ENCODE measurements around the gene FDXR. TPM values are rescaled to one million over a fixed set of nuclear protein-coding genes. Genes with fewer than 3 reads are reported as not detected.
"Not testable (repeated sequence)": the region's sequence is repeated elsewhere in the genome, so short reads cannot be mapped to it uniquely, and the experiment has no call there.

FDXR gene
- total and polyA plus RNA-seq, 2 donors (not counting 3 experiments of a cell fraction or from before 2014, with no cell fraction given): 19.7 to 33.4 TPM

GRCh38 chr17:74909097-74909496, 36.3 kb upstream of the FDXR start:
- H3K4me2 ChIP-seq (ENCODE audit: insufficient read depth, low read length); H3K79me2 ChIP-seq (ENCODE audit: control insufficient read depth, insufficient read depth, low read length); BruUV-seq (replicated peaks); H3K9ac ChIP-seq (replicated peaks; ENCODE audit: extremely low read depth, insufficient read depth, low read length); H3K27ac ChIP-seq (ENCODE audit: insufficient read depth, low read depth, low read length); H2AFZ ChIP-seq (ENCODE audit: low read depth, low read length); DNase-seq (ENCODE audit: low read depth, low spot score); H3K4me1 ChIP-seq (ENCODE audit: control insufficient read depth, extremely low read depth, insufficient read depth, low read length); intact Hi-C loops (cut with micrococcal nuclease); POLR2A ChIA-PET; H3K9me1 ChIP-seq (replicated peaks; ENCODE audit: control insufficient read depth, extremely low read depth, insufficient read depth, low read length); H3K36me3 ChIP-seq (ENCODE audit: control insufficient read depth in 2 of 2, extremely low read depth in 1 of 2, insufficient read depth in 2 of 2, low read length in 2 of 2); H4K20me1 ChIP-seq (replicated peaks; ENCODE audit: control insufficient read depth, extremely low read depth, insufficient read depth, low read length); dilution Hi-C loops (cut with MboI; ENCODE audit: extremely low pct_ligation_motif_present, low sequenced_read_pairs); H3K4me3 ChIP-seq (replicated peaks in 1 of 3; ENCODE audit: insufficient read depth in 1 of 3, low read depth in 1 of 3, low read length in 3 of 3); FAIRE-seq; H3K27me3 ChIP-seq (ENCODE audit: control insufficient read depth in 2 of 2, insufficient read depth in 2 of 2, low read length in 2 of 2); CTCF ChIA-PET; H3K9me3 ChIP-seq (replicated peaks; ENCODE audit: control insufficient read depth, insufficient read depth, low read length): not testable (repeated sequence)

GRCh38 chr17:74907012-74907411, 34.2 kb upstream of the FDXR start:
- BruUV-seq (replicated peaks): no TSS peak
- H3K27me3 ChIP-seq (ENCODE audit: control insufficient read depth in 2 of 2, insufficient read depth in 2 of 2, low read length in 2 of 2): peaks cover 2 to 3% of the 10 kb centered on the region in 2 experiments
- no peak overlapping the region for H3K9ac ChIP-seq (replicated peaks; ENCODE audit: extremely low read depth, insufficient read depth, low read length)
- H4K20me1 ChIP-seq (replicated peaks; ENCODE audit: control insufficient read depth, extremely low read depth, insufficient read depth, low read length): no peaks in the 10 kb centered on the region
- H3K4me1 ChIP-seq (ENCODE audit: control insufficient read depth, extremely low read depth, insufficient read depth, low read length): no peaks in the 10 kb centered on the region
- H3K79me2 ChIP-seq (ENCODE audit: control insufficient read depth, insufficient read depth, low read length): no peaks in the 10 kb centered on the region
- H3K9me3 ChIP-seq (replicated peaks; ENCODE audit: control insufficient read depth, insufficient read depth, low read length): no peaks in the 10 kb centered on the region
- no peak for TF ChIP-seq MAX (IDR thresholded peaks at IDR 0.05; ENCODE audit: insufficient read depth, insufficient read length)
- intact Hi-C loops (cut with micrococcal nuclease) (no loop called here), dilution Hi-C loops (cut with MboI; ENCODE audit: extremely low pct_ligation_motif_present, low sequenced_read_pairs) (no loop called here)
- POLR2A ChIA-PET: no interaction called here
- DNase-seq (ENCODE audit: low read depth, low spot score) (no peak), FAIRE-seq (no peak)
- CTCF ChIA-PET: interaction anchor here (1.3 kb wide), 1 partner anchor 12 kb away, joined by 4 read pairs; no protein-coding TSS in a partner anchor
- no peak overlapping the region for H3K4me2 ChIP-seq (ENCODE audit: insufficient read depth, low read length)
- no peak overlapping the region for H3K27ac ChIP-seq (ENCODE audit: insufficient read depth, low read depth, low read length)
- H3K36me3 ChIP-seq (ENCODE audit: control insufficient read depth in 2 of 2, extremely low read depth in 1 of 2, insufficient read depth in 2 of 2, low read length in 2 of 2): no peaks in the 10 kb centered on the region
- no peak overlapping the region for H2AFZ ChIP-seq (ENCODE audit: low read depth, low read length)
- H3K4me3 ChIP-seq (replicated peaks in 1 of 3; ENCODE audit: insufficient read depth in 1 of 3, low read depth in 1 of 3, low read length in 3 of 3): no peak overlapping the region
- no peaks in the 10 kb centered on the region for H3K9me1 ChIP-seq (replicated peaks; ENCODE audit: control insufficient read depth, extremely low read depth, insufficient read depth, low read length)

GRCh38 chr17:74906214-74906793, 33.5 kb upstream of the FDXR start:
- CTCF ChIA-PET: interaction anchor here (0.6 to 1.3 kb wide), 3 partner anchors 11 to 153 kb away, joined by 3 to 4 read pairs (median 3); no protein-coding TSS in a partner anchor
- H3K4me2 ChIP-seq (ENCODE audit: insufficient read depth, low read length); FAIRE-seq; H3K4me1 ChIP-seq (ENCODE audit: control insufficient read depth, extremely low read depth, insufficient read depth, low read length); H4K20me1 ChIP-seq (replicated peaks; ENCODE audit: control insufficient read depth, extremely low read depth, insufficient read depth, low read length); H3K9me3 ChIP-seq (replicated peaks; ENCODE audit: control insufficient read depth, insufficient read depth, low read length); BruUV-seq (replicated peaks); DNase-seq (ENCODE audit: low read depth, low spot score); H3K79me2 ChIP-seq (ENCODE audit: control insufficient read depth, insufficient read depth, low read length); H3K27me3 ChIP-seq (ENCODE audit: control insufficient read depth in 2 of 2, insufficient read depth in 2 of 2, low read length in 2 of 2); H3K9me1 ChIP-seq (replicated peaks; ENCODE audit: control insufficient read depth, extremely low read depth, insufficient read depth, low read length); H3K4me3 ChIP-seq (replicated peaks in 1 of 3; ENCODE audit: insufficient read depth in 1 of 3, low read depth in 1 of 3, low read length in 3 of 3); intact Hi-C loops (cut with micrococcal nuclease); H3K36me3 ChIP-seq (ENCODE audit: control insufficient read depth in 2 of 2, extremely low read depth in 1 of 2, insufficient read depth in 2 of 2, low read length in 2 of 2); H3K9ac ChIP-seq (replicated peaks; ENCODE audit: extremely low read depth, insufficient read depth, low read length); H3K27ac ChIP-seq (ENCODE audit: insufficient read depth, low read depth, low read length); H2AFZ ChIP-seq (ENCODE audit: low read depth, low read length); dilution Hi-C loops (cut with MboI; ENCODE audit: extremely low pct_ligation_motif_present, low sequenced_read_pairs): not testable (repeated sequence)
- POLR2A ChIA-PET: interaction anchor here (0.6 kb wide), 1 partner anchor 33 kb away, joined by 3 read pairs; the partner anchor contains the start of gene FDXR

Data from endothelial cell of umbilical vein (primary cell).